ENCODE measurements around the gene THRB.

THRB gene

GRCh38 chr3:24494618-24495325 lies at the start of gene THRB:
Gene THRB, minus strand, starts transcription at chr3:24494850.
- no peak for DNase-seq (ENCODE audit: low read depth in 2 of 2)

- no peak for DNase-seq (ENCODE audit: low read depth in 2 of 2)
Measured at GRCh38 chr3:24541935-24542334, 47.3 kb upstream of the THRB start.

GRCh38 chr3:24540821-24541220 lies 46.2 kb upstream of the THRB start:
- DNase-seq (ENCODE audit: low read depth in 2 of 2): no peak

- no peak for DNase-seq (ENCODE audit: low read depth in 2 of 2)
Measured at GRCh38 chr3:24539699-24540098, 45.0 kb upstream of the THRB start.

GRCh38 chr3:24538891-24539290 lies 44.2 kb upstream of the THRB start:
- no peak for DNase-seq (ENCODE audit: low read depth in 2 of 2)

GRCh38 chr3:24533561-24534193 lies 39.0 kb upstream of the THRB start:
- DNase-seq (ENCODE audit: low read depth in 2 of 2): no peak

GRCh38 chr3:24530471-24530870 lies 35.8 kb upstream of the THRB start:
- no peak for DNase-seq (ENCODE audit: low read depth in 2 of 2)

- DNase-seq (ENCODE audit: low read depth in 2 of 2): no peak
Measured at GRCh38 chr3:24529210-24529609, 34.6 kb upstream of the THRB start.

- no peak for DNase-seq (ENCODE audit: low read depth in 2 of 2)
Measured at GRCh38 chr3:24526640-24527212, 32.1 kb upstream of the THRB start.

GRCh38 chr3:24525557-24525956 lies 30.9 kb upstream of the THRB start:
- DNase-seq (ENCODE audit: low read depth in 2 of 2): no peak

- DNase-seq (ENCODE audit: low read depth in 2 of 2): no peak
Measured at GRCh38 chr3:24525022-24525421, 30.4 kb upstream of the THRB start.

GRCh38 chr3:24523988-24524727 lies 29.5 kb upstream of the THRB start:
- no peak for DNase-seq (ENCODE audit: low read depth in 2 of 2)

GRCh38 chr3:24523215-24523614 lies 28.6 kb upstream of the THRB start:
- no peak for DNase-seq (ENCODE audit: low read depth in 2 of 2)

- DNase-seq (ENCODE audit: low read depth in 2 of 2): no peak
Measured at GRCh38 chr3:24522146-24522579, 27.5 kb upstream of the THRB start.

- no peak for DNase-seq (ENCODE audit: low read depth in 2 of 2)
Measured at GRCh38 chr3:24521420-24522145, 26.9 kb upstream of the THRB start.

GRCh38 chr3:24520976-24521419 lies 26.3 kb upstream of the THRB start:
- DNase-seq (ENCODE audit: low read depth in 2 of 2): no peak

GRCh38 chr3:24520101-24520495 lies 25.4 kb upstream of the THRB start:
- DNase-seq (ENCODE audit: low read depth in 2 of 2): no peak

GRCh38 chr3:24519368-24520100 lies 24.9 kb upstream of the THRB start:
- no peak for DNase-seq (ENCODE audit: low read depth in 2 of 2)

GRCh38 chr3:24518990-24519367 lies 24.3 kb upstream of the THRB start:
- no peak for DNase-seq (ENCODE audit: low read depth in 2 of 2)

GRCh38 chr3:24514119-24514518 lies 19.5 kb upstream of the THRB start:
- DNase-seq (ENCODE audit: low read depth in 2 of 2): no peak

GRCh38 chr3:24513463-24513862 lies 18.8 kb upstream of the THRB start:
- no peak for DNase-seq (ENCODE audit: low read depth in 2 of 2)

Measured in activated CD4-positive, alpha-beta T cell treated with anti-CD3 and anti-CD28 coated beads for 24 hours (primary cell).